H1 (cell line): Measurements from ENCODE around the gene COL21A1. TPM values are rescaled to one million over a fixed set of nuclear protein-coding genes. Genes with fewer than 3 reads are reported as not detected.

Experiments
- SIRT6 ChIP-seq: IDR thresholded peaks from one replicate; pipeline ENCODE4 v1.7.1; 2012; ENCODE audit warnings: low read length, inconsistent platforms
- ZNF274 ChIP-seq: IDR thresholded peaks from 2 replicates; pipeline ENCODE4 v1.7.0; 2012; ENCODE audit warnings: low read length, borderline replicate concordance; ENCODE audit errors: extremely low read depth
- polyA plus RNA-seq, 7 experiments: library from polyadenylated mRNA; depleted of rRNA in 3 of 7; stranded (reverse) in 5 of 7; unstranded in 2 of 7; fragments of >200 nt in 5 of 7; fragments of 200-250 nt in 2 of 7; gene quantifications; 1 replicate in 5 of 7; 2 replicates in 1 of 7; 4 replicates in 1 of 7; pipeline versions ENCODE4 v1.2.1 to v1.2.3, GENCODE V29; 2011 to 2013; ENCODE audit warnings: missing spikeins in 2 of 7, mixed read lengths in 2 of 7
- total RNA-seq: library from RNA; stranded (reverse); fragmentation: NEBNext Ultra II Directional; extraction: Animal tissue kit (Norgen Biotek cat#: 25700); gene quantifications from 2 replicates; pipeline ENCODE4 v1.2.1, GENCODE V29; 2021
- TF ChIP-seq, protein P1 (sequence below): fragments of 300-600 bp; sonication (generic); IDR thresholded peaks from 2 replicates; pipeline ENCODE4 v1.7.1; 2012; ENCODE audit warnings: low read length, moderate library complexity, mild to moderate bottlenecking, inconsistent platforms; ENCODE audit not compliant: insufficient replicate concordance

Gene COL21A1
- total and polyA plus RNA-seq, 2 of the 8 experiments (the other 6 are each of a cell fraction or from before 2014, with no cell fraction given) = 1.6 to 3.4 TPM

DNA sequence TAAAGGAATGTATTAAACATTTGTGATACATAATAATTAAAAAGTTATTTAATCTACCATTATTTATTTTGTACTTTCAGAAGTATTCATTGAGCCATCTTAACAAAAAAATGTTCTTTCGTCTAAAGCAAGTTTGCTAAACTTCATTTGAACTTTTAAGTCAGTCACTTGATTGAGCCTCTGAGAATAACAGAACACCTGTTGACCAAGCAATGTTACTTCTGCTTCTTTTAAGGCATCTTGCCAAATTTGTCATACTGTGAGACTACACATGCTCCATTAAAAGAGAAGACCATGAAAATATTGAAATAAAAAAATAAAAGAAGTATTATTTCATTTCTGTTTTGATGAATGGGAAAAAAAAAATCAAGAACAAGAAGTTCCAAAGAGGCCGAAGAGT, 230.2 kb downstream of the COL21A1 start (continued):
- TF ChIP-seq, protein P1, sequence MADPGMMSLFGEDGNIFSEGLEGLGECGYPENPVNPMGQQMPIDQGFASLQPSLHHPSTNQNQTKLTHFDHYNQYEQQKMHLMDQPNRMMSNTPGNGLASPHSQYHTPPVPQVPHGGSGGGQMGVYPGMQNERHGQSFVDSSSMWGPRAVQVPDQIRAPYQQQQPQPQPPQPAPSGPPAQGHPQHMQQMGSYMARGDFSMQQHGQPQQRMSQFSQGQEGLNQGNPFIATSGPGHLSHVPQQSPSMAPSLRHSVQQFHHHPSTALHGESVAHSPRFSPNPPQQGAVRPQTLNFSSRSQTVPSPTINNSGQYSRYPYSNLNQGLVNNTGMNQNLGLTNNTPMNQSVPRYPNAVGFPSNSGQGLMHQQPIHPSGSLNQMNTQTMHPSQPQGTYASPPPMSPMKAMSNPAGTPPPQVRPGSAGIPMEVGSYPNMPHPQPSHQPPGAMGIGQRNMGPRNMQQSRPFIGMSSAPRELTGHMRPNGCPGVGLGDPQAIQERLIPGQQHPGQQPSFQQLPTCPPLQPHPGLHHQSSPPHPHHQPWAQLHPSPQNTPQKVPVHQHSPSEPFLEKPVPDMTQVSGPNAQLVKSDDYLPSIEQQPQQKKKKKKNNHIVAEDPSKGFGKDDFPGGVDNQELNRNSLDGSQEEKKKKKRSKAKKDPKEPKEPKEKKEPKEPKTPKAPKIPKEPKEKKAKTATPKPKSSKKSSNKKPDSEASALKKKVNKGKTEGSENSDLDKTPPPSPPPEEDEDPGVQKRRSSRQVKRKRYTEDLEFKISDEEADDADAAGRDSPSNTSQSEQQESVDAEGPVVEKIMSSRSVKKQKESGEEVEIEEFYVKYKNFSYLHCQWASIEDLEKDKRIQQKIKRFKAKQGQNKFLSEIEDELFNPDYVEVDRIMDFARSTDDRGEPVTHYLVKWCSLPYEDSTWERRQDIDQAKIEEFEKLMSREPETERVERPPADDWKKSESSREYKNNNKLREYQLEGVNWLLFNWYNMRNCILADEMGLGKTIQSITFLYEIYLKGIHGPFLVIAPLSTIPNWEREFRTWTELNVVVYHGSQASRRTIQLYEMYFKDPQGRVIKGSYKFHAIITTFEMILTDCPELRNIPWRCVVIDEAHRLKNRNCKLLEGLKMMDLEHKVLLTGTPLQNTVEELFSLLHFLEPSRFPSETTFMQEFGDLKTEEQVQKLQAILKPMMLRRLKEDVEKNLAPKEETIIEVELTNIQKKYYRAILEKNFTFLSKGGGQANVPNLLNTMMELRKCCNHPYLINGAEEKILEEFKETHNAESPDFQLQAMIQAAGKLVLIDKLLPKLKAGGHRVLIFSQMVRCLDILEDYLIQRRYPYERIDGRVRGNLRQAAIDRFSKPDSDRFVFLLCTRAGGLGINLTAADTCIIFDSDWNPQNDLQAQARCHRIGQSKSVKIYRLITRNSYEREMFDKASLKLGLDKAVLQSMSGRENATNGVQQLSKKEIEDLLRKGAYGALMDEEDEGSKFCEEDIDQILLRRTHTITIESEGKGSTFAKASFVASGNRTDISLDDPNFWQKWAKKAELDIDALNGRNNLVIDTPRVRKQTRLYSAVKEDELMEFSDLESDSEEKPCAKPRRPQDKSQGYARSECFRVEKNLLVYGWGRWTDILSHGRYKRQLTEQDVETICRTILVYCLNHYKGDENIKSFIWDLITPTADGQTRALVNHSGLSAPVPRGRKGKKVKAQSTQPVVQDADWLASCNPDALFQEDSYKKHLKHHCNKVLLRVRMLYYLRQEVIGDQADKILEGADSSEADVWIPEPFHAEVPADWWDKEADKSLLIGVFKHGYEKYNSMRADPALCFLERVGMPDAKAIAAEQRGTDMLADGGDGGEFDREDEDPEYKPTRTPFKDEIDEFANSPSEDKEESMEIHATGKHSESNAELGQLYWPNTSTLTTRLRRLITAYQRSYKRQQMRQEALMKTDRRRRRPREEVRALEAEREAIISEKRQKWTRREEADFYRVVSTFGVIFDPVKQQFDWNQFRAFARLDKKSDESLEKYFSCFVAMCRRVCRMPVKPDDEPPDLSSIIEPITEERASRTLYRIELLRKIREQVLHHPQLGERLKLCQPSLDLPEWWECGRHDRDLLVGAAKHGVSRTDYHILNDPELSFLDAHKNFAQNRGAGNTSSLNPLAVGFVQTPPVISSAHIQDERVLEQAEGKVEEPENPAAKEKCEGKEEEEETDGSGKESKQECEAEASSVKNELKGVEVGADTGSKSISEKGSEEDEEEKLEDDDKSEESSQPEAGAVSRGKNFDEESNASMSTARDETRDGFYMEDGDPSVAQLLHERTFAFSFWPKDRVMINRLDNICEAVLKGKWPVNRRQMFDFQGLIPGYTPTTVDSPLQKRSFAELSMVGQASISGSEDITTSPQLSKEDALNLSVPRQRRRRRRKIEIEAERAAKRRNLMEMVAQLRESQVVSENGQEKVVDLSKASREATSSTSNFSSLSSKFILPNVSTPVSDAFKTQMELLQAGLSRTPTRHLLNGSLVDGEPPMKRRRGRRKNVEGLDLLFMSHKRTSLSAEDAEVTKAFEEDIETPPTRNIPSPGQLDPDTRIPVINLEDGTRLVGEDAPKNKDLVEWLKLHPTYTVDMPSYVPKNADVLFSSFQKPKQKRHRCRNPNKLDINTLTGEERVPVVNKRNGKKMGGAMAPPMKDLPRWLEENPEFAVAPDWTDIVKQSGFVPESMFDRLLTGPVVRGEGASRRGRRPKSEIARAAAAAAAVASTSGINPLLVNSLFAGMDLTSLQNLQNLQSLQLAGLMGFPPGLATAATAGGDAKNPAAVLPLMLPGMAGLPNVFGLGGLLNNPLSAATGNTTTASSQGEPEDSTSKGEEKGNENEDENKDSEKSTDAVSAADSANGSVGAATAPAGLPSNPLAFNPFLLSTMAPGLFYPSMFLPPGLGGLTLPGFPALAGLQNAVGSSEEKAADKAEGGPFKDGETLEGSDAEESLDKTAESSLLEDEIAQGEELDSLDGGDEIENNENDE = no peak
- TF ChIP-seq SIRT6 (no peak), ZNF274 (no peak)
- TF ChIP-seq, all 59 proteins: peak for 0
